H7 (cell line): ENCODE data around the gene UBE2F. TPM values are rescaled to one million over a fixed set of nuclear protein-coding genes. Genes with fewer than 3 reads are reported as not detected.
A peak's percentile ranks its signal among the peaks of the same experiment; 100 is the strongest.
"Not testable (repeated sequence)": the region's sequence is repeated elsewhere in the genome, so short reads cannot be mapped to it uniquely, and the experiment has no call there.

ENCODE experiments used
- DNase-seq: peaks from one replicate; pipeline ENCODE4 v3.0.0; 2012
- H3K27me3 ChIP-seq: 2 replicates; pipeline ENCODE4 v1.6.0; 2011; ENCODE audit warnings: mild to moderate bottlenecking, low read length; ENCODE audit not compliant: control insufficient read depth, insufficient read depth
- H3K36me3 ChIP-seq: replicated peaks from 2 replicates; pipeline ENCODE4 v1.5.1; 2011; ENCODE audit warnings: low read length; ENCODE audit not compliant: control insufficient read depth, insufficient read depth
- H3K4me3 ChIP-seq: 2 replicates; pipeline ENCODE4 v1.5.1; 2011; ENCODE audit warnings: low read depth, mild to moderate bottlenecking, control low read depth, low read length, moderate library complexity; ENCODE audit not compliant: insufficient read depth
- total RNA-seq: library from RNA; depleted of rRNA; stranded (reverse); fragments of >200 nt; shearing (Covaris generic); gene quantifications from 2 replicates; pipeline ENCODE4 v1.2.3, GENCODE V29; 2014

Gene UBE2F
- total RNA-seq, 1 experiment from 2014 or later = 54.8 TPM

DNA sequence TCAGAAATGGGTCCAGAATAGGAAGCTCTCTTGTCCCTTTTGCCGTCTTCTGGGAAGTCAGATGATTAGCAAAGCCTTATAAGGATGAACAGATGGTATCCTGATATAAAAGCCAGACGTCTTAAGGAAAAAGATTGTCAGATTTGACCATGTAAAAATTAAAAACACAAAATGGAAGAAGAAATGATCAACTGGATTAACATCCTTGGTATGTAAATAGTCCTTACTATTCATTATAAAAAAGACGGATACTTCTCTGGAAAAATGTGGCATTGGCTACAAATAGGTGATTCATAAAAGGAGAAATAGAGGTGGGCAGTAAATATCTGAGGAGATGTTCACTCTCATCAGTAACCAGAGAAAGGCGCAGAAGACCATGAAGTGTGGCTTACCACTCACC, 60.2 kb downstream of the UBE2F start:
- no peak overlapping the region for H3K4me3 ChIP-seq
- H3K27me3 ChIP-seq = no peaks in the 10 kb centered on the region
- no peak for DNase-seq
- H3K36me3 ChIP-seq = peaks cover 4% of the 10 kb centered on the region

DNA sequence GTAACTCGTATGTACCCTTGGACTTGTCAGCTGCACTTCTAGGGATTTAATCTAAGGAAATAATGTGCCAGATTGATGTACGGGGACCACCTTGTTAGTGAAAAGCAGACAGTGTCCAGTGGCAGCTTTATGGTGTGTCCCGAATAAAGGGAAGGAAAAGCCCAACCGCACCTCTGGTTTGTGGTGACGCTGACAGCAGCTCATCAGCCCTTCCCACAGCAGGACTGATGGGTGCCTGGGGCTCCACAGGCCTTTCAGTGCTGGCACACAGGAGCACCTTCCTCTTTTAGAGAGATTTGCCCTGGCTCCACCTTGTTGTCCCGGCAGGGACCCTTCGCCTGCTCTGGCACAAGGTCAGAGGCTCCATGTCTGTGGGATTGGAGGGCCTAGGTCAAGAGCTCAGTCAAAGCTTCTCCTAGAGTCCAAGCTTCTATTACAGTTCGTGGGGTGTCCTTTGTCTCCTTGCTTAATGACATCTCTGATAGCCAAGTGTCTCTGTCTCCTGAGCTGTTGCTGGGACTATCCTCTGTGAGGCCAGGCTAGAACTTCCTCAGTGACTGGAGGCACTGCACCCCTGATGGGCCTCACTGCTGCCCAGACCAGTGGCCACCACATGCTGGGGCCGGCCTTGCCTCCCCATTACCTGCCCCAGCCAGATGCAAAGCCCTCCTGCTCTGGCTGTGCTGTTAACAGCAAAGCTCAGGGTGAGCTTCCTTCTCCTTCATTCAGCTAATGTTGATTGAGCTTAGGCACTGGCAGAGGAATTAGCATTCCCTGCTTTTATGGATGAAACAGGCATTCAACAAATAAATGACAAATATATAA, 61.0 kb downstream of the UBE2F start:
- no peaks in the 10 kb centered on the region for H3K27me3 ChIP-seq
- H3K36me3 ChIP-seq = peaks cover 4% of the 10 kb centered on the region
- H3K4me3 ChIP-seq = no peak overlapping the region
- DNase-seq = peak; percentile 68

- DNase-seq = no peak
Measured at GRCh38 chr2:238029853-238030252, 63.0 kb downstream of the UBE2F start.

DNA sequence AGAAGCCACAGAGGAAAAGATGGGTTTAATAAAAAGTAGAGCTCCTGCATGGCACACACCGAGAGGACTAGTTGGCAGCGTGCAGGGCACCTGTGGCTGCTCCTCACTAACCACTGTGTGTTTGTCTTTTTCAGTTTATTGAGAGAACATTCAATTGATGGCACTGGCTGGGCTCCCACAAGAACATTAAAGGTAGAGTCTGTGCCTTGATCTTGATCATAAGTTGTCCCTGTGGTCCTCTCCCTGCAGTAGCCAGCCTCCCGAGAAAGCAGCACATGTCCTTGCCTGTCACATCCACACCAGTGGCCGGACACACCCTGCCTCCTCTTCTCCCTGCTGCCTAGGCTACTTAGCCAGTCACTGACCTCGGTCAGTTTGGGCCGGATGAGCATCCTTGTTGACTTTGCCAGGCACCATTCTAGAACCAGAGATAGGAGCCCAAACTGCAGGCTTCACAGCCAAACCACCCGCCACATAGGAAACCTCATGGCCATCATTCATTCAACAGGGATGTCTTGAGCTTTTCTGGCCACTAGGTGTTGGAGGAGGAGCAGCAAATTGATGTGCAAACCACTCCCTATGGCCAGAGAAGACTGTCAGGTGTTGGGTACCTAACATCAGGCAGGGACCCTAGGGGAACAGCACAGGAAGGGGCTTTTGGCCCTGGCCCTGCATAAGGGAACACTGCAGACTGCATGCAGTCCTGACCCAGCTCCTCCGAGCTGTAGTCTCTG, 63.8 kb downstream of the UBE2F start:
- H3K4me3 ChIP-seq = no peak overlapping the region
- peak; percentile 51 for DNase-seq
- H3K27me3 ChIP-seq = no peaks in the 10 kb centered on the region
- peaks cover 4% of the 10 kb centered on the region for H3K36me3 ChIP-seq

More at GRCh38 chr2:238029853-238030252, 63.0 kb downstream of the UBE2F start:
- H3K36me3 ChIP-seq = peaks cover 4% of the 10 kb centered on the region
- no peaks in the 10 kb centered on the region for H3K27me3 ChIP-seq
- H3K4me3 ChIP-seq = no peak overlapping the region

DNA sequence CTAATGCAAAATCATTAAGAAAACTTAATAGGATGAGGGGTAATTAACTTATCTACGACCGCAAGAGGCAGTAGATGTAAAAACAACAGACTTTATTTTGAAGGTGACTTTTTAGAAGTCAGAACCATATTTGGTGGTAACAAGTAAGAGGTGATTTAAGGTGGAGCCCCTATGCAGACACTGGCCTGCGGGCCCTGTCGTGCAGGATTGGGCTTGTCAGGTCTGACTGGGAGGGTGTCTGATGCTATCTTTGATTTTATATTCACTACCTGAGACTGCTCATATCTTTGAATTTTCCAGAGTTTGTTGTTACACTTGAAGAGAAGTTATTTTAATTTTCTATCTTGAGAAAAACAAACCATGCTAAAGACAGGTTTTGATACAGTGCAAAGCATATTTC, 64.9 kb downstream of the UBE2F start:
- no peak for DNase-seq
- no peak overlapping the region for H3K4me3 ChIP-seq

GRCh38 chr2:238032755-238033337, 66.0 kb downstream of the UBE2F start:
- H3K36me3 ChIP-seq = peaks cover 8% of the 10 kb centered on the region
- DNase-seq = no peak
- no peaks in the 10 kb centered on the region for H3K27me3 ChIP-seq
- H3K4me3 ChIP-seq = no peak overlapping the region

More for the DNA sequence above, 64.9 kb downstream of the UBE2F start:
- Histone ChIP-seq H3K27me3 (no peaks in the 10 kb centered on the region), H3K36me3 (peaks cover 6% of the 10 kb centered on the region)

DNA sequence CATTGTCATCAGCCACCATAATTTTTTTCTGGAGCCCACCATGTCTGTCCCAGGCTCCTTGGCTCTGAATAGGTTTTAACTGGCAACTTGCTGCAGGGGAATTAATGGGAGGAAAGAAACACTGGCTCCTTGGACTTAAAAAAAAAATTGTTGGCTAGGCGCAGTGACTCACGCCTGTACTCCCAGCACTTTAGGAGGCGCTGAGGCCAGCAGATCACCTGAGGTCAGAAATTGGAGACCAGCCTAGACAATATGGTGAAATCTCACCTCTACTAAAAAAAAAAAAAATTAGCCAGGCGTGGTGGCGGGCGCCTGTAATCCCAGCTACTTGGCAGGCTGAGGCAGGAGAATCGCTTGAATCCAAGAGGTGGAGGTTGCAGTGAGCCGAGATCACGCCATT, 67.2 kb downstream of the UBE2F start:
- not testable (repeated sequence) for DNase-seq, H3K4me3 ChIP-seq, H3K27me3 ChIP-seq
- peaks cover 10% of the 10 kb centered on the region for H3K36me3 ChIP-seq

- no peaks in the 10 kb centered on the region for H3K27me3 ChIP-seq
- no peak for DNase-seq
- peaks cover 14% of the 10 kb centered on the region for H3K36me3 ChIP-seq
- H3K4me3 ChIP-seq = no peak overlapping the region
Measured at GRCh38 chr2:238038203-238038602, 71.4 kb downstream of the UBE2F start.

- Histone ChIP-seq H3K27me3 (no peaks in the 10 kb centered on the region), H3K4me3 (no peak overlapping the region), H3K36me3 (peaks cover 14% of the 10 kb centered on the region)
- no peak for DNase-seq
Measured at GRCh38 chr2:238039151-238039550, 72.3 kb downstream of the UBE2F start.

DNA sequence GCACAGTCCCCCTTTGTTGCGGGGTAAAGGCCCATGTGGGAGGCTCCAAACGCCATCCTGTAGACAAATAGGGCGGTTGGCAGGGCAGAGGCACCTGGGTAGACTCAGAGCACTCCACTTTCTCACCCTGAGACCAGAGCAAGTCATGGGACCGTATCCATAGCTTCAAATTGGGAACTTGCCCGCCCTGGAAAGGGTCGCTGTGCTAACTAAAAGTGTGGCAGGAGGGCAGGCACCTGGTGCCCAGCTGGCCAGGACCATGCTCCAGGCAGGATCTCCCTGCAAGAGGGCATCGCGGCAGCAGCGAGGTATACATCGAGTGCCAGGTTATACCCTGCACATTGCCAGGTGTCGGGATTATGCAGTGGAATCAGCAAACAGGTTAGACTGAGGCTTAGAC, 73.2 kb downstream of the UBE2F start:
- H3K36me3 ChIP-seq = peaks cover 14% of the 10 kb centered on the region
- DNase-seq = no peak
- no peaks in the 10 kb centered on the region for H3K27me3 ChIP-seq
- H3K4me3 ChIP-seq = no peak overlapping the region

GRCh38 chr2:238040918-238041317, 74.1 kb downstream of the UBE2F start:
- peaks cover 14% of the 10 kb centered on the region for H3K36me3 ChIP-seq
- H3K4me3 ChIP-seq = no peak overlapping the region
- no peak for DNase-seq
- no peaks in the 10 kb centered on the region for H3K27me3 ChIP-seq

GRCh38 chr2:238042090-238042489, 75.3 kb downstream of the UBE2F start:
- no peak for DNase-seq
- Histone ChIP-seq H3K27me3 (no peaks in the 10 kb centered on the region), H3K4me3 (no peak overlapping the region), H3K36me3 (peaks cover 13% of the 10 kb centered on the region)

GRCh38 chr2:238042849-238043584, 76.2 kb downstream of the UBE2F start:
- H3K27me3 ChIP-seq = no peaks in the 10 kb centered on the region
- no peak for DNase-seq
- no peak overlapping the region for H3K4me3 ChIP-seq
- peaks cover 11% of the 10 kb centered on the region for H3K36me3 ChIP-seq

DNA sequence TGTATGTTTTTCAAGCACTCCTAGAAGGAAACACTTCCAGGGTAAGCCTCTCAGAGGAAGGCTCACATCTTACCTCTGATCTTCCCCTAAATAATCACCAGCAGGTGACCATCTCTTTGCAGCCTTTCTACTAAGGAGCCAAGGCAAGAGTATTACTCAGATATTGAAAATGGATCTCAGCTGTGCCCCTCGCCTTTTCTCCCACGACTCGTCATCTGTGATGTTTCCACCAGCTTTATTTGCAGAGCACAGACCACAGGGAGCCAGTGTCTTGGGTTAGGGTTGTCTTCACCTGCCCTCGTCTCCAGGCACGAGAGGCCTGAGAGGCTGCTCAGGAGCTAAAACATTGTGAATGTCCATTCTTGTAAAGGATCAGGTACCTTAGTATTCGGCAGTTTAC, 77.0 kb downstream of the UBE2F start:
- DNase-seq = no peak
- no peak overlapping the region for H3K4me3 ChIP-seq
- H3K36me3 ChIP-seq = peaks cover 9% of the 10 kb centered on the region
- H3K27me3 ChIP-seq = no peaks in the 10 kb centered on the region
